GM23248 (cell line): Measurements from ENCODE around the gene DDX10.

Experiments
- EZH2 ChIP-seq: fragments of 200-600 bp; sonication (generic); IDR thresholded peaks from 2 replicates; pipeline ENCODE4 v1.6.1; 2018; ENCODE audit warnings: antibody characterized with exemption, mild to moderate bottlenecking; ENCODE audit not compliant: insufficient read depth, poor library complexity, severe bottlenecking
- EZH2phosphoT487 ChIP-seq: fragments of 200-600 bp; sonication (generic); IDR thresholded peaks from 2 replicates; pipeline ENCODE4 v1.6.1; 2018; ENCODE audit warnings: antibody characterized with exemption, moderate library complexity, mild to moderate bottlenecking, low read depth; ENCODE audit not compliant: insufficient read depth

DNA sequence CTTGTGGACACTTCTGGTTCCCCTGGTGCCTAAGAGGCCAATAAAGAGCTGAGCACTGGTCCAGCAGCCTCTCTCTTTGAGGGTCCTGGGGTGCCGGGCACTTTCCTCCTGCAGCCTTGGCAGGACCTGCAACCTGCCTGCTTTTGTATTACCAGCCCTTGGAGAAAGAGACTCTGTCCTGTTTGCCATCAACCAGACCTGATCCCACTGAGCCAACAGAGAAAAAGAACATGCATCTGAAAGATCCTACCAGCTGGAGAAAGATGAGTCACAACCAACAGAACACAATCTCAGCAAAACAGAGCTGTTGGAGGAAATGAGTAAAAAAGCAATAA is 321.0 kb downstream of the DDX10 start:
- TF ChIP-seq EZH2phosphoT487 (no peak), EZH2 (no peak)
